Subcutaneous adipose tissue (tissue), 4 donors: ENCODE results near the gene COL6A5. TPM values are rescaled to one million over a fixed set of nuclear protein-coding genes. Genes with fewer than 3 reads are reported as not detected.

ENCODE experiments used
- CTCF ChIP-seq: fragments of 450-650 bp; IDR thresholded peaks from one replicate; pipeline ENCODE4 v1.5.1; 2016; ENCODE audit warnings: low read depth, mild to moderate bottlenecking, control low read depth, antibody characterized with exemption, moderate library complexity
- total RNA-seq, 4 donors: library from RNA; depleted of rRNA; stranded (reverse); fragments of >200 nt; gene quantifications; one replicate each; pipeline ENCODE4 v1.1.0, GENCODE V29; 2016

The COL6A5 gene
- total RNA-seq, 4 donors from 2014 or later = not detected

- TF ChIP-seq CTCF = no peak
These were observed 41.3 kb downstream of the COL6A5 start for GRCh38 chr3:130386604-130387263.

- TF ChIP-seq CTCF = no peak
These were observed 44.4 kb downstream of the COL6A5 start for GRCh38 chr3:130389743-130390478.

GRCh38 chr3:130392266-130392665 is 46.8 kb downstream of the COL6A5 start:
- no peak for TF ChIP-seq CTCF

- TF ChIP-seq CTCF = no peak
These were observed 48.1 kb downstream of the COL6A5 start for GRCh38 chr3:130393594-130393993.

GRCh38 chr3:130395331-130395730 is 49.9 kb downstream of the COL6A5 start:
- TF ChIP-seq CTCF = no peak

- TF ChIP-seq CTCF = no peak
These were observed 50.4 kb downstream of the COL6A5 start for GRCh38 chr3:130395916-130396315.

- TF ChIP-seq CTCF = no peak
These were observed 58.9 kb downstream of the COL6A5 start for GRCh38 chr3:130404401-130404800.
